GM19397 (cell line): ENCODE measurements around the gene GMCL1.
"Not testable (repeated sequence)": the region's sequence is repeated elsewhere in the genome, so short reads cannot be mapped to it uniquely, and the experiment has no call there.

Experiments
- ATAC-seq: cut with Tn5 transposase; IDR thresholded peaks from one replicate; pipeline ENCODE4 v1.9.1; 2021; ENCODE audit warnings: mild to moderate bottlenecking, moderate library complexity; ENCODE audit not compliant: unreplicated experiment

GMCL1 gene

DNA sequence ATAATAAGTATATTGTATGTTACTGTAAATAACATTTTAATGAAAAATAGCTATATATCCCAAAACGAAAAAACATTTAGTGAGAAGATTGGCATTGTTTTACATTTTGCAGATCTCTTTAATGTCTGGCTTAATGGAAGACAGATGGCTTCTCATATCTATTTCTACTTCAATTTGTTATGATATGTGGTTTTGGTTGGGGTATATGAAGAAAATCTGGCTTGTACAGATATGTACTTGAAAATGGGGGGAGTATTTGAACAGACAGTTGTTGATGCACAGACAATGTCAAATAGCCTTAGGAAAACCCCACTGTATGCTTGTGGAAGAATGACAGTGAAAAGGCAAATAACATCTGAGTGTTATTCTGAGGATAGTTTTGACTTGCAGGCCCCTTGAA is 23.6 kb upstream of the GMCL1 start:
- no peak for ATAC-seq

DNA sequence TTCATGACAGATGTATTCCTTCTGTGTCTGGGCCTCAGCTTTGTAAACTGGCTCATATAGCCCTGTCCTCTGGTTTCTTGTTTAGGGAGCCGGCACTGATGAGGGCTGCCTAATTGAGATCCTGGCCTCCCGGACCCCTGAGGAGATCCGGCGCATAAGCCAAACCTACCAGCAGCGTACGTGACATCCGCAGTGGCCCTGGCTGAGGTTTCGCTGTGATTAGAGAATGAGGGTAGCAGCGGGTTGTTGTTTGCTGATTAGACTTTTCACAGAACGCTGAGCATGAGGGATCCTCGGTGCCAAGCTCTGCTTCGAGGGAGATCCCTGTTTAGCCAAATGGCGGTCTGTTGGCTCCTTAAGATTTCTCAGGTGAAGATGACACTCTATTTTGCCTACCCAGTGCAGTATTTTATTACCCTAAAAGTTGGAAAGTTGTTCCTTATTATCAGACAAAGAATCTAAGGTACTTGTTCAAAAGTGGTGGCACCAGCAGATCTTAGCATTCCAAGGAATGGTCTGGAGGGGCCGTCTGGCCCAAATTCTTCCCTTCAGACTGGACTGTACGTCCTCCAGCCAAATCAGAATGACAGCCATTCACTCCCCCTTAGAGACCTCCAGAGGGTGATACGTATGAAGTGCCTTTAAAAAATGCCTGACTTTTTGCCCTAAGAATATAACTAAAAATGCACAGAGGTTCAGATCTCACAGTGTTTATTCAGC is 21.5 kb upstream of the GMCL1 start:
- no peak for ATAC-seq

DNA sequence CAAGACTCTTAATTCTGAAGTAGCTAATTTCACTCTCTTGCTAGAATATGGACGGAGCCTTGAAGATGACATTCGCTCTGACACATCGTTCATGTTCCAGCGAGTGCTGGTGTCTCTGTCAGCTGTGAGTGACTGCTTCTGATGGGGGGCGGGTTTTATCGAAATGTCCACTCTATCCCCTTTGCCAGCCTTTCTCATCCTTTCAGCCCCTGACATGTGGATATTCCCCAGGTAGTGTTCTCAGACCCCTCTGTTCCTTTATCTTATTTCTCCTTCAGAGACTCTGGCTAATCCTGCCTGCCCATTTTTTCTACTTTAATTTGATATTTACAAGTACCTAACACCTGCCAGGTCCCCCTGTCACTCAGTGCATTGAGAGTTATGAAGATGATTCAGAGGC is 18.9 kb upstream of the GMCL1 start:
- no peak for ATAC-seq

DNA sequence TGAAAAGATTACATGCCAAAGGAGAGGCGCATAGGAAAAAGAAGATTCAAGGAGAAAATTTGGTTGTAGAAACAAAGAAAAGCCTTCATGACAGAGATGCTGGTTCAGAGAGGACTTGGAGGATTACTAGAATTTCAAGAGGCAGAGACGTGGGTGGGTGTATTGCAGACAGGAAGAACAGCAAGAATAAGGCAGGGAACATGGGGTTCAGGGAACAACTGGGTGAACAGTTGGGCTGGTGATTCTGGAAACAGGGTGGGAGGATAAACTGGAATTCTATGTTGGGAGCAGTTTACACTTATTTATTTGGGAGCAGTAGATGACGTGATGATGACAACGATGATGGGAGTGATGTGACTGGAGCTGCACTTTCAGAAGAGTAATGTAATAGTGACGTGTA is 18.4 kb upstream of the GMCL1 start:
- no peak for ATAC-seq

DNA sequence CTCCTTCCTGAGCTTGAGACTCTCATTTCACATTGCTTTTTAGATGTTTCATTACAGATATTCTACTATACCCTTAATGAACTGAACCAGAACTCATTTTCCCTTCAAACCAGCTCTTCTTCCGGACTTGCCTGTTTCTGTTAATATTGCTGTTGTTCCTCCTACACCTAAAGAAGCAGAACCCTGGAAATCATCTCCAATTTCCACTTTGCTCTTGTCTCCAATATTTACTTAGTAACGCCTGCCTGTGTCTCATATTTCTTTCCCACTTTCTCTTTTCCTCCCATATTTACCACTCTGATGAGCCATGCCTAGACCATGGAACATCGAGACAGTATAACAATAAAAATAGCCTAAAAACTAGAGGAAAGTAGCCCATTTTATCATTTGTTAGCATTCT is 17.9 kb upstream of the GMCL1 start:
- ATAC-seq = no peak

DNA sequence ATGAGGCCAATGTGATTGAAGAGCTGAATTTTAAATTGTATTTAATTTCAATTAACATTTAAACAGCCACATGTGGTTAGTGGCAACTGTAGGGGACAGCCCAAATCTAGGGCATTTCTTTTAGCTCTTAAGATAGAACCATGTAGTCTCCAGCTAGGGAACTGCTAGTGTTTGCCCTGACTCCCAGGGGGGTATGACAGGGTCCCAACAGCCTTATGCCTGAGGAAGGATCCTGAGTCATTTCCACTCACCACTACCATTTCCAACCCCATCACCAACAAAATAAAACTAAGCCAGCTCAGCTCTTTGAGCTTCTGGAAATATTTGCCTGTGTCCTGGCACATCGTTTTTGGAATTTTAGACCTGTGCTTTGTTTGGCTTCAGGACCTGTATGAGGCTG is 13.7 kb upstream of the GMCL1 start:
- no peak for ATAC-seq

DNA sequence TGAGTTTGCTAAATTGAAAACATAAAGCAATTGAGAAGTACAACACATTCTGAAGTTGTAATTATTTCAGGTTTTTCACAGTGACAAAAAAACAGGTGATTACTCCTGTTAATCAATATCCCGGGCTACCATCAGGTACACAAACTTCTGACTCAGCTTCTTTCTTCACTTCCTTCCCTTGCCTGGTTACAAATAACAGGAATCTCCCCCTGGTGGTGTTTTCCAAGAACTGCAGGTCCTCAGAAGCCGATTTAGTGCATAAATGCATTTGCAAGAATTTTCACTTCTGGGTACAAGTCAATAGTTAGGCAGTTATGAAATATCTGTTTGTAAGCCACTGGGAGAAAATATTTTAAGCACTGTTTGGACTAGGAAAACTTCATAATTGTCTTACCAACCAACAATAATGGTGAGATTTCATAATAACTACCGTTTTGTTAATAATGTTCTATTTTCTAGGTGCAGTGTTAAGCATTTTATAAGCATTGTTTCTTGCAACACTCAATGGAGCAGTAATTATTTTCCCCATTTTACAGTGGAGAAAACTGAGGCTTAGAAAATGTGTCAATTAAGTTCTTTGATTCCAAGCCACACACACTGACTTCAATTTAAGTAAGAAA is 12.4 kb upstream of the GMCL1 start:
- ATAC-seq = peak; percentile 52

DNA sequence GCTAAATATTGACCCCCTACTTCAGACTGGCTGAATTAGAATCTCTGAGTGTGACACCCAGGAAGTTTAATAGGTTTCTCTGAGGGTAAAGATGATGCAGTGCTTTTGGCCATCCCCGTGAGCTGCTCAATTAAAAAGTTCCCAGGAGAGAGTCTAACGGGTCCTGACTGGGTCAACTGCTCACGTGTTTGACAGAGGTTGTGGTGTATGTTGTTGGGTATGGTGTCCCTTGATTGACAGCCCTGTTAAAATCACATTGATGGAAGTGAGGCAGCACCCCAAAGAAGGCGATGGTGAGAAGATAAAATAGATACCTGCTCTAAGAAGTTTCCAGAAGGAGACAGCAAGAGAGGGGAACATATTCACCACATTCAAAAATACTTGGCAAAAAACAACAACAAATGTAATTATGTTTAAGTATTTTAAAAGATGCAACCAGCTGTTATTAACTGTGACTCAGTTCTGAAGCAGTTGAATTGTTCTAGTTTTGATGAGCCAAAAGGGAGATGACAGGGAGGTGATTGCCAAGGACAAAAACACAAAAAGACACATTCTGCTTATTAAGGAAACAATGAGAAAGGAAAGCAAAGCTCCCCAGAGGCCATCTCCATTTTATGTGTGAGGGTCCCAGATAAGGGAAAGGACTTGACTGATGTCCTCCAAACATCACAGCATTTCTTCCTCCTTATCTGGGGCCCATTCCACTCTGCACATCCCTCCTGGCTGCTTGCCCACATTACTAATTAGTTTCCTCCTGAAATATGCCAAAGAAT is 11.5 kb upstream of the GMCL1 start:
- no peak for ATAC-seq

DNA sequence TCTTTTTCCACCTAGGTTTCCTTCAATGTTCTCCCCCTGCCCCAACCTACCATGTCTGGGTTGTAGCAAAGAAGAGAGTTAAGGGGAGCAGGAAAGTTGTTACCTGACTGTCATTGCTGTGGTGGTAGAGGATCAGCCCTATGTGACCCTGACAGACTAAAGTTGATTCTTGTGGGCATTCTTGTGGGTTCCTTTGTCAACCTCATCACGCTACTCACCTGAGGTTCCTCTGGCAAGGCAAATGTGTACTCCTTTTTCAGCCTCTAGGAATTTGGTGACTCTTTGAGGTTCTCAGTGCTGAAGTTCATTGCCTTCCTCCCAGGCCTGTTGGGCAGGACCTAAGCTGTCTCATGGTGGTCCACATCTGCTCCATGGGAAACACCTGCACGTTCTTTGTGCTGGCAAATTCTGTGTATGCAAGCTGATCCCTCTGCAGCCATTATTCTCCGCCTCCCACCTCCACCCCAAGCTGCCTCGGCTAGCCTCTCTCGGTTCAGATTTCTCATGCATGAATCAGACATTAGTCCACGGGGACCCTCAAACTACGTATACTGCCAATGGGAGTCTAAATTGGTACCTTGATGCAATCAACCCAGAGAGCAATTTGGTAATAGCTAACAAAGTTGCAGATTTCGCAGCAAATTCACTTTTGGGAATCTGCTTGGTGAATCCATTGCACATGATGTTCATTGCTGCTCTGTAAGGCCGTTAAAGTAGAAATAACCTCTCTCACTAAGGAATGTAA is 1.5 kb upstream of the GMCL1 start:
- ATAC-seq = no peak

DNA sequence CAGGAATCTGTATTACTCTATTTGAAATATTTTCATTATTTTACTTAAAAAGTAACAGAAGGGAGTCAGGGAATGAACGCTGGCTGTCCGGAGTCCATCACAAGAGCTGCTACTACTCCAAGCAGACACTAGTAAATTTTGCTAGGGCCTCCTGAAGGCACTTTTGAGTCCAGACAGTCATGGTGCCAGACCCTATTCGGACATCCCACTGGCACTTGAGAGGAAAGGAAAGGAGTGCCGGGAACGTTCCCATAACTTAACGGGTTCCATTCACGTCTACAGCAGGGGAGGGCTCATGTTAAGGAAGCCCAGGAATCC is 563 bp upstream of the GMCL1 start:
- peak; percentile 4 for ATAC-seq

DNA sequence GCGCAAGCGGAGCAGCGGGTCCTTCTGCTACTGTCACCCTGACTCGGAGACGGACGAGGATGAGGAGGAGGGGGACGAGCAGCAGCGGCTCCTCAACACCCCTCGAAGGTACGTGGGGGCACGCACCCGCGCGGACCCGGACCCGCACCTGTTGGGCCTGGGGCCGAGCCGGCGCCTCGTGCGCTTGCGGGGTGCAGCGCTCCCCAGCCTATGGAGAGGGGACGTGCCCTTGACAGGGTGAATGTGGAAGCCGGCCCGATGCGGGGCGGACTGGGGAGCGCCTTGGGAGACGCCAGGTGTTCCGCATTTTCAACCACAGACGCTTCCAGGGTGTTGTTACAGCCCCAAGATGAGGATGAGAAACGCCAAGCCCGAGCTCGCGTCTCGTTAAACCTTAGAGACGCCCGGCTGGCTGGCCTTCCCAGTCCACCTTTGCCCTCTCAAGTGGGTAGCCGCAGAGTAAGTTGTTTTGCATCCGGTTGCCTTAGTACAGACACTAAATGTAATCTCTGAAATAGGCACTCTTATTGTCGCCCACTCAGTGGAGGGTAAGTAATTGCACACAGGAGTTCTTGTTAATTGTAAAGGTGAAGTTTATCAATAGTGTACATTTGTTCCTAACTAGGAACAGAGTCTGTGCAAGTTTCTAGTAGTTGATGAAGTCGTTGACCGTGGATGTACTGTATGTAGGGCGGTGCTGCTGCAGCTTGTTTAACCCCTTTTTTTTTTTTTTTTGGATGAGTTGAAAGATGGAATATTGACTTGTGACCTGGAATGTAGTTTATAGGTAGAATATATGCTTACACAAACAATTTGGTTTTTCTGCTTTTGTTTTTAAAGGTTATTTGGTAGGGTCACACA is 815 bp downstream of the GMCL1 start:
- peak; percentile 20 for ATAC-seq

DNA sequence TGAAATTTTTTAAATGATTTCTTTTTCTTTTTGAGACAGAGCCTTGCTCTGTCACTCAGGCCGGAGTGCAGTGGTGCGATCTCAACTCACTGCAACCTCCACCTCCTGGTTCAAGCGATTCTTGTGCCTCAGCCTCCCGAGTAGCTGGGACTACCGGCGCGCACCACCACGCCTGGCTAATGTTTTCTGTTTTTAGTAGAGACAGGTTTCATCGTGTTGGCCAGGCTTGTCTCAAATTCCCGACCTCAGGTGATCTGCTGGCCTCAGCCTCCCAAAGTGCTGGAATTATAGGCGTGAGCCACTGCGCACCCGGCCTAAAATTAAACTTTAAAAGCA is 1.4 kb downstream of the GMCL1 start:
- not testable (repeated sequence) for ATAC-seq

DNA sequence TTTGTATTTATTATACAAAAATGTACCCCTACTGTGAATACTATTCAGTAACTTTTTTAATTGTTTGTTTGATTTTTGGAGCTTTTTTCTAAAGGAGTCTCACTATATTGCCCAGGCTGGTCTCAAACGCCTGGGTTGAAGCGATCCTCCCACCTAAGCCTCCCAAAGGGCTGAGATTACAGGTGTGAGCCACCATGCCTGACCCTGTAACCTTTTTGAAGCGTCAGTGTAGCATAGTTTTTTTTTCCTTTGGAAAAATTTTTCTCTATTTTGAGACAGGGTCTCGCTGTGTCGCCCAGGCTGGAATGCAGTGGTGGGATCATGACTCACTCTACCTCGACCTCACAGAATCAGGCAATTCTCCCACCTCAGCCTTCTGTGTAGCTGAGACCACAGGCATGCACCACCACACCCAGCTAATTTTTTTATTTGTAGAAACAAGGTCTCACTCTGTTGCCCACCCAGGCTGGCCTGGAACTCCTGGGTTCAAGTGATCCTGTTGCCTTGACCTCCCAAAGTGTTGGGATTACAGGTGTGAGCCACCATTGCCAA is 2.0 kb downstream of the GMCL1 start:
- no peak for ATAC-seq

DNA sequence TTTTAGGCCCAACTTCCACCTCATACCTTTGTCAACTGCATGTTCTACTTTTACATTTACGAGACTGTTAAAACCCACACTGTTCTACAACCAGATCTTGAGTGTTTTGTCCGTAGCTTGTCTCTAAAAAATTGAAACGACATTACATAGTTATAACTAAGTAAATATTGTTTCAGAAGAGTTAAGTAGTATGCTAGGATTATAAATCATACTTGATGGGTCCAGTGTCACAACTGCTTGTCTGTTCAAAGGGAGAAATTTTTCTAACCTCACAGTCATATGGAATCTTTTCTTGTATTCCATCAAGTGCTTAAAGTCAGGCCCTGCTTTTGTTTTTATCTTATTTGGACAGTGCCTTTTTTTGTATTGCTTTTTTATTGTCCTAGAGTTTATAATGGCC is 4.3 kb downstream of the GMCL1 start:
- ATAC-seq = no peak

DNA sequence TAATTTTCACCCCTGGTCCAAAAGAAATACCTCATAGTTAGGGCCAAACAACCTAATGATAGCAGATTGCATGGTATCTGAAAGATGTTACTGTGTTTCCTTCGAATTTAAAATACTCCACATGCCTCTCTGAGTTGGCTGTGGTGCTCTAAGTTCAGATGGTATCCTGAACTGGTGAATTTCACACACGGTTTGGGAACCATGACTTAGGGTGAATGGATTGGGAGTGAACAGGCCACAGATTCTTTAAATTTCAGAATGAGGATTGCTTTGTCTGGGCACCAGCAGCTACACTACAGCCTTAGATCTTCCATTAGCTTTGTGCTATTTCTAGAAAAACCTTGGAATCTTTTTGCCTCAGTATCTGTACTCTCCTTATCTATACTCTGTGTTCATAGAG is 6.2 kb downstream of the GMCL1 start:
- no peak for ATAC-seq

DNA sequence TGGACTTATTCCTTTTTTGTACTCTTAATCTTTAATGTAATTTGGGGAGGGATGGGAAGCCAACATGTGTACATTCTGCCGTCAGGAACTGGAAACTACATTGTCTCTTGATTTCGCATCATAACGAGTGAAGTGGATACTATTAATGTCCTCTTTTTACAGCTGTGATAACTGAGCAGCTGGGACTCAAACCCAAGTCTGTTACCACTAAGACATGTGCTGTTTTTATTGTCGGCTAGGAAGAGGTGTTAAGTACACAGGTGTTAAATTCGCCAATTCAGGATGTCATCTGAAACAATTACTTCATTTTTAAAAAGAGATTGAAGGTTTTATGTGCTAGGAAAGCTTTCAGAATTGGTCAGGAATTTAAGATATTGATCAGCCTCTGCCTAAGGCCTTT is 6.9 kb downstream of the GMCL1 start:
- ATAC-seq = no peak

DNA sequence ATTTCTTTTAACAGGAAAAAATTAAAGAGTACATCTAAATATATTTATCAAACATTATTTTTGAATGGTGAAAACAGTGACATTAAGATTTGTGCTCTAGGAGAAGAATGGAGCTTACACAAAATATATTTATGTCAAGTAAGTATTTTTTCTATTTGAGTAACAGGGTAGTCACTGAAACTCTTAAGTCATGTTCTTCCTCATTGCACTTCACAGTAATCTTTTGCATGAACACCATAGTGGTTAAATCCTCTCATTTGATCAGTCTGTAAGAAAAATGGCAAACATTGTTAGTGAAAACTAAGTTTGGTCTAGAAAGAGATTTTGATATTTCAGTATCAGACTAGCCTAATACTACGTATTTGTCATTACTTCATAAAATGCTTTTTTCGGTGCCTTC is 8.1 kb downstream of the GMCL1 start:
- ATAC-seq = no peak

DNA sequence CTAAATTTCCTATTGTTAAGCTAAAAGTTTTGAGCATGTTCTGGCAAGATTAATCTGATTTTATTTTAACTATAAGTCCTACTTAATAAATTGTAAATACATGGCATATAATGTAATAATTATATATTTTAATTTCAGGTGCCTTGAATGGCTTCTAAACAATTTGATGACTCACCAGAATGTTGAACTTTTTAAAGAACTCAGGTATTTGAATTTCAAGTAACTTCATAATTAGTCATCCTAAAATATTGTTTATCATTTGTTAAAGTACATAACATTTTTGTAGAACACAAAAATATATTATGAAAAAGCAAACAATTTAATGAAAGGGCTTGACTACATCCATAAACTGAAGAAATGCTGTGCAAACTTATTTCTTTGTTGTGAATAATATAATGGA is 14.5 kb downstream of the GMCL1 start:
- no peak for ATAC-seq

DNA sequence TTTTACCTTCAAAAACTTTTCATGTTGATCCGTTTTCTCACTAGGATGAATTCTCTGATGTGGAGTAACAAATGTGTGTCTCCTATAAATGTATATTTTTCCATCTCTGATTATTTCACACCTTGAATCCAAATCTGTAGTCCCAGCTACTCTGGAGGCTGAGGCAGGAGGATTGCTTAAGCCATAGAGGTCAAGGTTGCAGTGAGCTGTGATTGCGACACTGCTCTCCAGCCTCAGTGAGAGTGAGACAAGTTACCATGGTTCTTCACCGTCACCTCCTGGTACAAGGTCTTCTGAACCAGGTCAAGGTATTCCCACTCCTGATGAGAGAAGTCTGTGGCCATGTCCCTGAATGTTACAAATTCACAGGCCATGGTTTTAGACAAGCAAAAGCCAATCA is 15.1 kb downstream of the GMCL1 start:
- no peak for ATAC-seq

DNA sequence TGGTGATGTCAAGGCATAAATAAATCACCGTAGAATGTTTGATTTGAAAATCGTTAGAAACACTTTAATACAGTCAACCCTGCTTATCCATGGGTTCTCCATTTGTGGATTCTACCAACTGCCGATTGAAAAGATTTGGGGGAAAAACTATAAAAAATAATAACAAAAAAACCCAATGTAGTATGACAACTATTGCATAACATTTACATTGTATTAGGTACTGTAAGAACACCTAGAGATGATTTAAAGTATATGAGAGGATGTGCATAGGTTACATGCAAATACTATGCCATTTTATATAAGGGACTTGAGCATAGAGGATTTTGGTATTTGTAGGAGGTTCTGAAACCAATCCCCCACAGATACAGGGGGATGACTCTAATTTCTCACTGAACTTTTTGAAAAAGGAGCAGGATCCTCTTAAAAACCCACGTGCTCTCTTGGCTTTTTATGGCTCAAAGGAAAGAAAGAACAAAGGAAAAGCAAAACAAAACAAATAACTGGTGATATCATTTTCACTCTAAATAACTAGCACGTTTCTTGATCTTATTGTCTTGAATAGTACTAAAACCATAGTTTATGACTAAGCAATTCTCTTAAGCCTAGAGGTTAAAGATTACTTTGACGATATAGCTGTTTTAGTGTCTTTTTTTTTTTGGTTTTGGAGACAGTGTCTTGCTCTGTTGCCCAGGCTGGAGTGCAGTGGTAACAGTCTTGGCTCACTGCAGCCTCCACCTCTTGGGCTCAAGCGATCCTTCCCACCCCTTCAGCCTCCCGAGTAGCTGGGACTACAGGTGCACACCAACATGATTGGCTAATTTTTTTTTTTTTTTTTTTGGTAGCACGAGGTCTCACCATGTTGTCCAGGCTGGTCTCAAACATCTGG is 17.0 kb downstream of the GMCL1 start:
- ATAC-seq = no peak
